ENCODE results near the gene FDX1. TPM values are rescaled to one million over a fixed set of nuclear protein-coding genes. Genes with fewer than 3 reads are reported as not detected.

FDX1 gene
- total RNA-seq, 2 experiments from 2014 or later, result 8.2 to 13.1 TPM

GRCh38 chr11:110431674-110432073 lies 1.9 kb downstream of the FDX1 start:
- no peak for ATAC-seq
- CTCF ChIA-PET, result interaction anchor here (0.6 to 5.7 kb wide), 7 partner anchors 9 to 1708 kb away, joined by 3 to 85 read pairs (median 3); no protein-coding TSS in a partner anchor
- intact Hi-C loops (cut with DNase I, micrococcal nuclease), result loop anchor here (2.0 to 10.0 kb wide), 7 partner anchors 55 to 1093 kb away; partner anchors contain the start of gene ZC3H12C (in 2 of the 2)
- Mint-ChIP-seq H3K27me3 (no peaks in the 10 kb centered on the region), H3K36me3 (ENCODE audit: low read depth) (peaks cover 7% of the 10 kb centered on the region), H3K27ac (peak overlapping the region; percentile 97), H3K9me3 (ENCODE audit: low read depth) (no peaks in the 10 kb centered on the region), H3K4me1 (peaks cover 56% of the 10 kb centered on the region), H3K4me3 (peak overlapping the region; percentile 99)
- no peak for DNase-seq
- POLR2A ChIA-PET, result no interaction called here

GRCh38 chr11:110432713-110433392 lies 3.1 kb downstream of the FDX1 start:
- no peak for ATAC-seq
- Mint-ChIP-seq H3K4me3 (peak overlapping the region; percentile 99), H3K27me3 (no peaks in the 10 kb centered on the region), H3K36me3 (ENCODE audit: low read depth) (peaks cover 13% of the 10 kb centered on the region), H3K9me3 (ENCODE audit: low read depth) (no peaks in the 10 kb centered on the region), H3K27ac (no peak overlapping the region), H3K4me1 (peaks cover 62% of the 10 kb centered on the region)
- ChIA-PET POLR2A (no interaction called here), CTCF (interaction anchor here (0.6 to 5.7 kb wide), 13 partner anchors 9 to 488 kb away, joined by 3 to 85 read pairs (median 4); no protein-coding TSS in a partner anchor)
- DNase-seq, result no peak
- intact Hi-C loops (cut with DNase I, micrococcal nuclease), result loop anchor here (1.0 to 10.0 kb wide), 8 partner anchors 56 to 1092 kb away; partner anchors contain the start of gene ZC3H12C (in 1 of the 2)

- Mint-ChIP-seq H3K4me1 (peaks cover 60% of the 10 kb centered on the region), H3K9me3 (ENCODE audit: low read depth) (no peaks in the 10 kb centered on the region), H3K36me3 (ENCODE audit: low read depth) (peaks cover 19% of the 10 kb centered on the region), H3K4me3 (no peak overlapping the region), H3K27ac (no peak overlapping the region), H3K27me3 (no peaks in the 10 kb centered on the region)
- intact Hi-C loops (cut with DNase I, micrococcal nuclease), result loop anchor here (1.0 to 10.0 kb wide), 8 partner anchors 57 to 1091 kb away; partner anchors contain the start of gene ZC3H12C (in 1 of the 2)
- no peak for ATAC-seq
- POLR2A ChIA-PET, result no interaction called here
- DNase-seq, result no peak
- CTCF ChIA-PET, result interaction anchor here (0.6 to 5.7 kb wide), 18 partner anchors 9 to 489 kb away, joined by 3 to 85 read pairs (median 4); no protein-coding TSS in a partner anchor
Measured at GRCh38 chr11:110433393-110434333, 3.9 kb downstream of the FDX1 start.

GRCh38 chr11:110434952-110435779 lies 5.4 kb downstream of the FDX1 start:
- DNase-seq (no peak), ATAC-seq (no peak)
- Mint-ChIP-seq H3K36me3 (ENCODE audit: low read depth) (peaks cover 34% of the 10 kb centered on the region), H3K27ac (no peak overlapping the region), H3K4me1 (peaks cover 63% of the 10 kb centered on the region), H3K9me3 (ENCODE audit: low read depth) (no peaks in the 10 kb centered on the region), H3K4me3 (no peak overlapping the region), H3K27me3 (no peaks in the 10 kb centered on the region)
- CTCF ChIA-PET, result interaction anchor here (0.7 to 5.7 kb wide), 13 partner anchors 10 to 977 kb away, joined by 3 to 85 read pairs (median 3); no protein-coding TSS in a partner anchor
- POLR2A ChIA-PET, result interaction anchor here (0.7 kb wide), 1 partner anchor 353 kb away, joined by 4 read pairs; no protein-coding TSS in a partner anchor
- intact Hi-C loops (cut with DNase I, micrococcal nuclease), result loop anchor here (5.0 to 10.0 kb wide), 4 partner anchors 123 to 1090 kb away; partner anchors contain the start of gene ZC3H12C (in 1 of the 2)

DNA sequence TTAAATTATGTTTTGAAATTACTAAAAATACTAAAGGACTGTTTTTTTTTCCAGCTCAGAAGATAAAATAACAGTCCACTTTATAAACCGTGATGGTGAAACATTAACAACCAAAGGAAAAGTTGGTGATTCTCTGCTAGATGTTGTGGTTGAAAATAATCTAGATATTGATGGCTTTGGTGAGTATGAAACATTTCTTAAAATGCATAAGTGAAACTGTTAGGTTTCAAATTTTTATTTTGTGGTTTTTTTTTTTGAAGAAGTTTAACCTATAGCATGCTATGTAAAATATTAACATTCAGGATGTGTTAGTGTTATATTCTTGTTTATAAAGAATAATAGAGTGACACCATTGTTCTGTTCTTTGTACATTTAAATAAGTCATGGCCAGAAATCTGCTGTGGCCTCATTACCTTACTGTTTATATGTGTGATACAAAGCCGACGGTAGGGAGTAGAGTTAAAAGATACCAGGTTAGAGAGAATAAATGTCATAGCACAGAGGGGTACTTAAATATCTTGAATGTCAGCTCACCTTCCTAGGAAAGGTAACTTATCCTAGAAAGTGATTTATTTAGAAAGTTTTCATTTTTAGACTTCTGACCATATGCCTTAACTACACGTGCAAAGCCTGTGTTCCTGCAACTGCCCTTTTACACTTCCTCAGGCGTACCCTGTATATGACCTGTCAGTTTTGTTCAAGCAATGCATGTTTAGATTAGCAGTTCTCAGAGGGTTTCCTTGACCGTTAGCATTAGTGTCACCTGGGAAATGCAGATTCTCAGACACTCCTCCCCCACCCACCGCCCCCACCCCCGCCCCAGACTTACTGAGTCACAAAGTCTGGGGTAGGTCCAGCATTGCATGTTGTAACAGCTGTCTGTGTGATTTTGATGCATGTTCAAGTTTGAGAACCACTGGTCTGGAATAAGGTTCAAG lies 6.3 kb downstream of the FDX1 start:
- Mint-ChIP-seq H3K27ac (no peak overlapping the region), H3K4me1 (peaks cover 63% of the 10 kb centered on the region), H3K9me3 (ENCODE audit: low read depth) (no peaks in the 10 kb centered on the region), H3K36me3 (ENCODE audit: low read depth) (peaks cover 43% of the 10 kb centered on the region), H3K27me3 (no peaks in the 10 kb centered on the region), H3K4me3 (no peak overlapping the region)
- CTCF ChIA-PET, result interaction anchor here (0.7 to 5.7 kb wide), 6 partner anchors 10 to 236 kb away, joined by 3 to 85 read pairs (median 4); no protein-coding TSS in a partner anchor
- POLR2A ChIA-PET, result no interaction called here
- peak; percentile 16 for ATAC-seq
- intact Hi-C loops (cut with DNase I, micrococcal nuclease), result loop anchor here in 1 of 2 experiments (10.0 kb wide), 1 partner anchor 1089 kb away; no protein-coding TSS in a partner anchor
- no peak for DNase-seq

- Mint-ChIP-seq H3K9me3 (ENCODE audit: low read depth) (no peaks in the 10 kb centered on the region), H3K4me1 (peaks cover 56% of the 10 kb centered on the region), H3K4me3 (no peak overlapping the region), H3K27ac (no peak overlapping the region), H3K27me3 (no peaks in the 10 kb centered on the region), H3K36me3 (ENCODE audit: low read depth) (peaks cover 59% of the 10 kb centered on the region)
- ChIA-PET CTCF (interaction anchor here (0.7 kb wide), 1 partner anchor 72 kb away, joined by 3 read pairs; no protein-coding TSS in a partner anchor), POLR2A (no interaction called here)
- ATAC-seq (no peak), DNase-seq (no peak)
- intact Hi-C loops (cut with DNase I, micrococcal nuclease), result loop anchor here in 1 of 2 experiments (10.0 kb wide), 1 partner anchor 1087 kb away; no protein-coding TSS in a partner anchor
Measured at GRCh38 chr11:110438017-110438416, 8.3 kb downstream of the FDX1 start.

DNA sequence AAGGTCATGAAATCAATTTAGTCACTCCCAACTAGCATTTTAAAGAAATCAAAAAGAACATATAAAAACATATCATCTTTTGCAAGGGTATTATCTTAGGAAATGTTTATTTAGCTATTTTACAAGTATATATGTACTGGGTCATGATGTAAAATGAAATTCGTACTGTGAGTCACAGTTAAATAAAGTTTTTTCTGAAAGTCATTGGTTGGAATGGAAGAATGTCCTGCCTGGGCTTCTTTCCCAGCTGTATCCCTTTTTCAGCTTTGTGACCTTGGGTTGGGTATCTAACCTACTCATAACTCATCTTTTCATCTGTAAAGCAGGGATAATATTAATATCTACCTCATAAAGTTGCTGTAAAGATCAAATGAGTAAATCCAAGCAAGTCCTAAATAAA lies 15.7 kb downstream of the FDX1 start:
- no peaks in the 10 kb centered on the region for H3K27me3 Mint-ChIP-seq
- ATAC-seq (no peak), DNase-seq (no peak)
- no peaks in the 10 kb centered on the region for H3K9me3 Mint-ChIP-seq (ENCODE audit: low read depth)
- ChIA-PET CTCF (interaction anchor here (0.9 to 3.8 kb wide), 11 partner anchors 10 to 784 kb away, joined by 3 to 18 read pairs (median 6); no protein-coding TSS in a partner anchor), POLR2A (no interaction called here)
- no peak overlapping the region for H3K27ac Mint-ChIP-seq
- H3K4me3 Mint-ChIP-seq, result no peak overlapping the region
- intact Hi-C loops (cut with DNase I, micrococcal nuclease), result loop anchor here (5.0 kb wide), 2 partner anchors 787 to 1002 kb away; no protein-coding TSS in a partner anchor
- peaks cover 30% of the 10 kb centered on the region for H3K36me3 Mint-ChIP-seq (ENCODE audit: low read depth)
- peaks cover 16% of the 10 kb centered on the region for H3K4me1 Mint-ChIP-seq

DNA sequence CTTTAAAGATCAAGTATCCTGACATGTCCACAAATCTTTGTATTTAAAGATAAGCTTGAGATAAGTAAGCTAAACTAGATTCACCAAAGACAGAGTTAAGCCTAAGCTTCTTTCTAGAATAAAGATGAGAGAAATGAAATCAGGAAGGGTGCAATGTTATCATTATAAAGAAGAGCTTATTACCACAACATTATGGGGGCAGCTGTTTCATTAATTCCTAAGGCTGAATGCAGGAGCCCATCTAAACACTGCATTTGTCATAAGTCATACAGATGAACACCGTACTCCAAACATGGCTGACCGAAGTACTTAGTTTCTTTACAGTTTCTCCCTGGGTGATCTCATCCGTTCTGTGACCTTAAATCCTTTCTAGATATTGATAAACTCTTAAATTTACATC lies 16.3 kb downstream of the FDX1 start:
- CTCF ChIA-PET, result interaction anchor here (0.7 to 3.8 kb wide), 13 partner anchors 10 to 784 kb away, joined by 3 to 18 read pairs (median 4); no protein-coding TSS in a partner anchor
- POLR2A ChIA-PET, result interaction anchor here (0.6 kb wide), 1 partner anchor 11 kb away, joined by 3 read pairs; no protein-coding TSS in a partner anchor
- DNase-seq (no peak), ATAC-seq (no peak)
- Mint-ChIP-seq H3K27ac (no peak overlapping the region), H3K27me3 (no peaks in the 10 kb centered on the region), H3K4me3 (no peak overlapping the region), H3K36me3 (ENCODE audit: low read depth) (peaks cover 24% of the 10 kb centered on the region), H3K9me3 (ENCODE audit: low read depth) (no peaks in the 10 kb centered on the region), H3K4me1 (peaks cover 16% of the 10 kb centered on the region)
- intact Hi-C loops (cut with DNase I, micrococcal nuclease), result loop anchor here (5.0 kb wide), 2 partner anchors 786 to 1001 kb away; no protein-coding TSS in a partner anchor

- Mint-ChIP-seq H3K4me3 (no peak overlapping the region), H3K36me3 (ENCODE audit: low read depth) (peaks cover 23% of the 10 kb centered on the region), H3K27ac (no peak overlapping the region), H3K4me1 (peaks cover 14% of the 10 kb centered on the region), H3K27me3 (no peaks in the 10 kb centered on the region), H3K9me3 (ENCODE audit: low read depth) (no peaks in the 10 kb centered on the region)
- DNase-seq (no peak), ATAC-seq (no peak)
- CTCF ChIA-PET, result interaction anchor here (0.7 to 3.8 kb wide), 9 partner anchors 9 to 783 kb away, joined by 3 to 18 read pairs (median 4); no protein-coding TSS in a partner anchor
- POLR2A ChIA-PET, result interaction anchor here (0.6 kb wide), 1 partner anchor 11 kb away, joined by 3 read pairs; no protein-coding TSS in a partner anchor
- intact Hi-C loops (cut with DNase I, micrococcal nuclease), result loop anchor here (5.0 kb wide), 2 partner anchors 786 to 1001 kb away; no protein-coding TSS in a partner anchor
Measured at GRCh38 chr11:110446594-110446993, 16.8 kb downstream of the FDX1 start.
